Neuronal stem cell (in vitro differentiated cells): ENCODE measurements around the gene PRSS21.

Experiments
- DNase-seq: peaks from one replicate; pipeline ENCODE4 v3.0.0-alpha.2; 2013; ENCODE audit warnings: low spot score
- H2AFZ ChIP-seq: one replicate; pipeline ENCODE4 v1.6.1; 2013; ENCODE audit warnings: mild to moderate bottlenecking, low read length, inconsistent platforms
- H2AK5ac ChIP-seq: 2 replicates; pipeline ENCODE4 v1.6.1; 2013; ENCODE audit warnings: low read depth, mild to moderate bottlenecking, inconsistent platforms, low read length, moderate library complexity, mixed read lengths
- H2BK120ac ChIP-seq: 2 replicates; pipeline ENCODE4 v1.6.1; 2013; ENCODE audit warnings: low read depth, mild to moderate bottlenecking, inconsistent platforms, low read length, moderate library complexity, mixed read lengths
- H2BK12ac ChIP-seq: one replicate; pipeline ENCODE4 v1.6.1; 2013; ENCODE audit warnings: low read length, inconsistent platforms
- H2BK15ac ChIP-seq: 2 replicates; pipeline ENCODE4 v1.6.1; 2013; ENCODE audit warnings: mild to moderate bottlenecking, low read length, inconsistent platforms, mixed read lengths
- H2BK5ac ChIP-seq: one replicate; pipeline ENCODE4 v1.6.1; 2013; ENCODE audit warnings: inconsistent platforms, mild to moderate bottlenecking, low read length, moderate library complexity
- H3K14ac ChIP-seq: one replicate; pipeline ENCODE4 v1.6.1; 2013; ENCODE audit warnings: low read length, inconsistent platforms
- H3K18ac ChIP-seq: 2 replicates; pipeline ENCODE4 v1.6.1; 2013; ENCODE audit warnings: low read length, inconsistent platforms
- H3K23ac ChIP-seq: 2 replicates; pipeline ENCODE4 v1.6.1; 2013; ENCODE audit warnings: low read depth, mild to moderate bottlenecking, mixed read lengths, low read length, inconsistent platforms; ENCODE audit not compliant: poor library complexity
- H3K27ac ChIP-seq: replicated peaks from 3 replicates; pipeline ENCODE4 v1.5.1; 2013; ENCODE audit warnings: low read length, inconsistent platforms
- H3K27me3 ChIP-seq, 3 experiments: 2 replicates each; pipeline ENCODE4 v1.6.1; 2013; ENCODE audit warnings: low read length in 3 of 3, mild to moderate bottlenecking in 2 of 3, inconsistent platforms in 1 of 3, low read depth in 1 of 3, mixed read lengths in 1 of 3, moderate library complexity in 1 of 3; ENCODE audit not compliant: control insufficient read depth in 3 of 3, insufficient read depth in 3 of 3
- H3K36me3 ChIP-seq, 2 donors: replicated peaks in 1 of 2; 2 replicates each; pipeline ENCODE4 v1.6.1; 2013; ENCODE audit warnings: low read length in 2 of 2; ENCODE audit not compliant: control insufficient read depth in 2 of 2, insufficient read depth in 2 of 2
- H3K4ac ChIP-seq: 2 replicates; pipeline ENCODE4 v1.6.1; 2013; ENCODE audit warnings: inconsistent platforms, mild to moderate bottlenecking, low read length, moderate library complexity
- H3K4me1 ChIP-seq, 2 donors: 1 replicate in 1 of 2; 2 replicates in 1 of 2; pipeline ENCODE4 v1.6.1; 2013; ENCODE audit warnings: low read length in 2 of 2, low read depth in 1 of 2; ENCODE audit not compliant: control insufficient read depth in 2 of 2, insufficient read depth in 1 of 2
- H3K4me2 ChIP-seq: one replicate; pipeline ENCODE4 v1.6.1; 2013; ENCODE audit warnings: mild to moderate bottlenecking, low read length, inconsistent platforms; ENCODE audit not compliant: insufficient read depth, poor library complexity, severe bottlenecking
- H3K4me3 ChIP-seq, 2 donors: 2 replicates each; pipeline ENCODE4 v1.5.1; 2013; ENCODE audit warnings: low read length in 2 of 2, mild to moderate bottlenecking in 2 of 2, inconsistent platforms in 1 of 2, moderate library complexity in 1 of 2
- H3K79me1 ChIP-seq: one replicate; pipeline ENCODE4 v1.6.1; 2013; ENCODE audit warnings: low read depth, mild to moderate bottlenecking, inconsistent platforms, low read length, moderate library complexity
- H3K9ac ChIP-seq: one replicate; pipeline ENCODE4 v1.6.1; 2013; ENCODE audit warnings: mild to moderate bottlenecking, low read depth, low read length, inconsistent platforms; ENCODE audit not compliant: poor library complexity
- H3K9me3 ChIP-seq, 2 donors: replicated peaks in 1 of 2; 2 replicates each; pipeline versions ENCODE3 to v1.6.1; 2013; ENCODE audit warnings: low read length in 2 of 2, mild to moderate bottlenecking in 2 of 2, inconsistent platforms in 1 of 2, low read depth in 1 of 2, mixed read lengths in 1 of 2, moderate library complexity in 1 of 2; ENCODE audit not compliant: control insufficient read depth in 2 of 2, insufficient read depth in 1 of 2
- H4K8ac ChIP-seq: one replicate; pipeline ENCODE4 v1.6.1; 2013; ENCODE audit warnings: low read depth, mild to moderate bottlenecking, inconsistent platforms, low read length, moderate library complexity
- H4K91ac ChIP-seq: one replicate; pipeline ENCODE4 v1.6.1; 2013; ENCODE audit warnings: low read length, low read depth, mild to moderate bottlenecking, inconsistent platforms; ENCODE audit not compliant: poor library complexity
- WGBS, 2 donors: extraction: QIAGEN DNeasy Blood & Tissue Kit; methylation state at CpG; one replicate each; pipeline ENCODE4 v1.1.7; 2013; ENCODE audit warnings: missing lambda C conversion rate in 2 of 2, mixed read lengths in 1 of 2; ENCODE audit not compliant: insufficient read length in 2 of 2, insufficient replicate concordance in 1 of 2; ENCODE audit errors: extremely low coverage in 2 of 2; 5-methylcytosine and 5-hydroxymethylcytosine counted together

Gene PRSS21

DNA sequence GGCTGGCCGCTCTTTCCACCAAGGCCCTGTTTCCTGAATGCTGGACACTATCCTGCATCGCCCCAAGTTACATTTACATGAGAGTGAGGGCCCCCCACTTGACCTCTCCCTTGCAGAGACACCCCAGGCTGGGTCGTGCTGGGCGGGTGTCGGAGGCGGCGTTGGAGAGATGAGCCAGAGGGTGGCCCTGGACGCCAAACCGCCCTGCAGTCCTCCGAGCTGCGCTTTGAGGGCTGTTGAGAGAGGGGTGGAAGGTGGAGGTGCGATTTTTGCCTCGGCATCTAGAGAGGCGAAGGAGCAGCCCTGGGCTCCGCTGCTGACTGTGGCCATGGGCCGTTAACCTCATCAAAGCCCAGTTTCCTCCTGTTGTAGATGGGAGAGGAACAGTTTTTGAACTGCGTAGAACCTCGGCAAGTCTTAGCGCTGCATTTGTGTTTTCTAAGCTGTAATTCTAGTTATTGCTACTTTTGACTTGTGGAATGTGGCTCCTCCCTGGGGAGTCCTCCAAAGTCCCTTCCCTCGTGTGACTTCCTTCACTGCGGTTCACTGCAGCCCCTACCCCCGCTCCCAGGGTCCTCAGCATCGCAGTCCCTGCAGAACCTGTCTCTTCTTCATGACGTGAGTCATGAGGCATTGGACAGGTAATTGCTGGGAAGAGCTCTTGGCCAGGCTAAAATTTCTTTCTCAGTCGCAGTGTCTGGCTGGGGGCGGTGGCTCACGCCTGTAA is 39.0 kb upstream of the PRSS21 start:
- H3K79me1 ChIP-seq, result peaks cover 15% of the 10 kb centered on the region
- no peaks in the 10 kb centered on the region for H3K9me3 ChIP-seq
- peak overlapping the region; percentile 100 for H3K14ac ChIP-seq
- peaks cover 8 to 11% of the 10 kb centered on the region in 2 donors for H3K4me1 ChIP-seq
- peak overlapping the region; percentile 98 for H2BK5ac ChIP-seq
- no peak for DNase-seq
- H3K36me3 ChIP-seq, result peaks cover 19 to 36% of the 10 kb centered on the region in 2 donors
- H3K9ac ChIP-seq, result peak overlapping the region; percentile 100
- H3K27ac ChIP-seq, result peak overlapping the region; percentile 95
- H4K91ac ChIP-seq, result peak overlapping the region; percentile 100
- H2AFZ ChIP-seq, result peak overlapping the region; percentile 94
- H2AK5ac ChIP-seq, result peak overlapping the region; percentile 99
- peak overlapping the region; percentile 100 for H3K4ac ChIP-seq
- H2BK15ac ChIP-seq, result no peak overlapping the region
- H3K23ac ChIP-seq, result peak overlapping the region; percentile 99
- peak overlapping the region; percentile 82 for H3K4me2 ChIP-seq
- no CpG with 5 or more reads among the region's 27 CpGs for WGBS, 2 donors
- H3K27me3 ChIP-seq, result no peaks in the 10 kb centered on the region
- peak overlapping the region; percentile 95 for H2BK120ac ChIP-seq
- peak overlapping the region; percentile 100 for H3K18ac ChIP-seq
- no peak overlapping the region for H2BK12ac ChIP-seq
- peak overlapping the region; percentile 79 to 93 for H3K4me3 ChIP-seq
- peak overlapping the region; percentile 97 for H4K8ac ChIP-seq

DNA sequence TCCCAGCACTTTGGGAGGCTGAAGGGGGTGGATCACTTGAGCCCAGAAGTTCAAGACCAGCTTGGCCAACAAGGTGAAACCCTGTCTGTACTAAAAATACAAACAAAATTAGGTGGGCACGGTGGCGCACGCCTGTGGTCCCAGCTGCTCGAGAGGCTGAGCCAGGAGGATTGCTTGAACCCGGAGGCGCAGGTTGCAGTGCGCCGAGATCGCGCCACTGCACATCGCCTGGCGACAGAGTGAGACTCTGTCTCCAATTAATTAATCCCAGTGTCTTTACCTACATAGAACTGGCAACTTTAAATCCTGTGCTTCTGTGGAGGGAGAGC is 38.4 kb upstream of the PRSS21 start:
- H3K9me3 ChIP-seq, result no peaks in the 10 kb centered on the region

DNA sequence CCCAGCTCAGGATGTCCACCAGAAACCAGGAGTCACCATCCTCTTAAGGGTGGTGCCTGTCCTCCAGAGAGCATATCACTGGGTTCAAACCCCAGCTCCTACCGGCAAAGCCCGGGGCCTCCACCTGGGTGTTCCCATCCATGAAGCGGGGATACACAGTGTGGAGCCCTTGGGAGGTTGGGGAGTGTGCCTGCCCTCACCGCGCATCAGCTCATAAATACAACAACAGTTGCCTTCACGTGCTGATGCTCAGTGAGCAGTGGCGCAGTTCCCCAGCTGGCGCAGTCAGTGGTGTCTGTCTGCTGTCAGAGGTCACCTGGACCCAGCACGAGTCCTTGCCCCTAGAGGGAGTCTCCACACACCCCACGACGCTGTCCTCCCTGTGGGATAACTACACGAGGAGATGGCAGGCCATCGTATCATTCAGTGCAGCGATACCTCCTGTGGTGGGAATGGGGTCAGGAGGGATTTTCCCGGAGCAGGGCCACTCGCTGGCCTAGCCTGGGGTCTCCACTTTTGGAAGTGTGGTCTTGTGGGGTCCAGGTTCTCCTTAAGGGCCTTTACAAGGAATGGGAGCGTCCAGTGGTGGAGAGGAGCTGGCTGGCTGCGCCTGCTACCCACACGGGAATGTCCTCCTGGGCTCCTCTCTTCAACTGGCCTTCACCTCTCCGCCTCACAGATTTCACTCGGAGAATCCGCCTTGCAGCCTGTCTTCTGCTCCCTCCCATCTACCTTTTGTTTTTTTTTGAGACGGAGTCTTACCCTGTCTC is 37.7 kb upstream of the PRSS21 start:
- H3K23ac ChIP-seq, result peak overlapping the region; percentile 68

More for the DNA sequence above, 38.4 kb upstream of the PRSS21 start:
- H3K4me3 ChIP-seq, result peak overlapping the region in 1 of 2 donors; percentile 79
- no peak overlapping the region for H3K4me2 ChIP-seq
- H3K4ac ChIP-seq, result no peak overlapping the region
- peaks cover 15% of the 10 kb centered on the region for H3K79me1 ChIP-seq
- no CpG with 5 or more reads among the region's 12 CpGs for WGBS, 2 donors
- H2BK15ac ChIP-seq, result no peak overlapping the region
- no peak overlapping the region for H2BK120ac ChIP-seq
- no peak overlapping the region for H4K91ac ChIP-seq
- no peak overlapping the region for H2BK5ac ChIP-seq
- no peak overlapping the region for H2BK12ac ChIP-seq
- no peak overlapping the region for H3K9ac ChIP-seq
- no peak overlapping the region for H3K14ac ChIP-seq
- no peak overlapping the region for H3K27ac ChIP-seq
- H3K18ac ChIP-seq, result no peak overlapping the region
- peaks cover 0 to 2% (median 0%) of the 10 kb centered on the region in 3 experiments for H3K27me3 ChIP-seq
- no peak for DNase-seq
- peaks cover 8 to 11% of the 10 kb centered on the region in 2 donors for H3K4me1 ChIP-seq
- H2AFZ ChIP-seq, result no peak overlapping the region
- peak overlapping the region; percentile 4 for H4K8ac ChIP-seq
- peak overlapping the region; percentile 82 for H2AK5ac ChIP-seq
- H3K36me3 ChIP-seq, result peaks cover 15 to 31% of the 10 kb centered on the region in 2 donors
- H3K23ac ChIP-seq, result peak overlapping the region; percentile 32

More for the DNA sequence above, 37.7 kb upstream of the PRSS21 start:
- no peak overlapping the region for H2BK12ac ChIP-seq
- no peak overlapping the region for H4K91ac ChIP-seq
- H3K9ac ChIP-seq, result no peak overlapping the region
- no peak overlapping the region for H2BK5ac ChIP-seq
- peak overlapping the region; percentile 82 for H2AK5ac ChIP-seq
- no peak overlapping the region for H3K18ac ChIP-seq
- H2BK120ac ChIP-seq, result no peak overlapping the region
- no peak for DNase-seq
- H2BK15ac ChIP-seq, result no peak overlapping the region
- H3K36me3 ChIP-seq, result peaks cover 9 to 24% of the 10 kb centered on the region in 2 donors
- H3K4me2 ChIP-seq, result no peak overlapping the region
- H3K27me3 ChIP-seq, result peaks cover 0 to 8% (median 0%) of the 10 kb centered on the region in 3 experiments
- H3K4ac ChIP-seq, result no peak overlapping the region
- peaks cover 8 to 11% of the 10 kb centered on the region in 2 donors for H3K4me1 ChIP-seq
- no peak overlapping the region for H2AFZ ChIP-seq
- peak overlapping the region; percentile 4 to 79 for H3K4me3 ChIP-seq
- WGBS, 2 donors, result no CpG with 5 or more reads among the region's 23 CpGs
- H3K27ac ChIP-seq, result no peak overlapping the region
- no peaks in the 10 kb centered on the region for H3K9me3 ChIP-seq
- H3K79me1 ChIP-seq, result peaks cover 13% of the 10 kb centered on the region
- H3K14ac ChIP-seq, result no peak overlapping the region
- no peak overlapping the region for H4K8ac ChIP-seq
